NCI-H345 (cell line): ENCODE measurements around the gene MAGIX.

ENCODE experiments used
- DNase-seq: peaks from one replicate; lab custom pipeline; 2025; lab: John Stamatoyannopoulos, UW

Gene MAGIX

GRCh38 chrX:49206543-49206942, 44.0 kb downstream of the MAGIX start:
- no peak for DNase-seq

- no peak for DNase-seq
Observed at GRCh38 chrX:49208399-49208798, 45.8 kb downstream of the MAGIX start.

- DNase-seq, result no peak
Observed at GRCh38 chrX:49209434-49210251, 47.1 kb downstream of the MAGIX start.

GRCh38 chrX:49210406-49210805, 47.8 kb downstream of the MAGIX start:
- DNase-seq, result no peak

GRCh38 chrX:49211074-49211473, 48.5 kb downstream of the MAGIX start:
- no peak for DNase-seq

GRCh38 chrX:49212209-49212608, 49.7 kb downstream of the MAGIX start:
- DNase-seq, result no peak

- no peak for DNase-seq
Observed at GRCh38 chrX:49212861-49213260, 50.3 kb downstream of the MAGIX start.

GRCh38 chrX:49214416-49214815, 51.9 kb downstream of the MAGIX start:
- no peak for DNase-seq

- DNase-seq, result no peak
Observed at GRCh38 chrX:49214996-49215526, 52.5 kb downstream of the MAGIX start.
